Coronary artery (tissue), 2 donors: Measurements from ENCODE around the gene ADGRD1.

Experiments used
- DNase-seq: peaks from one replicate; pipeline ENCODE4 v3.0.0-alpha.2; 2017; ENCODE audit warnings: low spot score
- H3K27ac ChIP-seq, 2 donors: fragments of 200-600 bp; sonication (generic); one replicate each; pipeline ENCODE4 v1.5.1; 2016 to 2019
- H3K4me3 ChIP-seq: fragments of 200-600 bp; sonication (generic); 2 replicates; pipeline ENCODE4 v1.5.1; 2016; ENCODE audit warnings: mild to moderate bottlenecking, moderate library complexity
- CTCF ChIP-seq: fragments of 200-600 bp; sonication (generic); IDR thresholded peaks from one replicate; pipeline ENCODE4 v1.5.1; 2019; ENCODE audit warnings: antibody characterized with exemption

Gene ADGRD1

GRCh38 chr12:131146173-131146675, 192.5 kb downstream of the ADGRD1 start:
- Histone ChIP-seq H3K4me3 (no peak overlapping the region), H3K27ac (no peak overlapping the region)
- DNase-seq, result no peak
- no peak for TF ChIP-seq CTCF

DNA sequence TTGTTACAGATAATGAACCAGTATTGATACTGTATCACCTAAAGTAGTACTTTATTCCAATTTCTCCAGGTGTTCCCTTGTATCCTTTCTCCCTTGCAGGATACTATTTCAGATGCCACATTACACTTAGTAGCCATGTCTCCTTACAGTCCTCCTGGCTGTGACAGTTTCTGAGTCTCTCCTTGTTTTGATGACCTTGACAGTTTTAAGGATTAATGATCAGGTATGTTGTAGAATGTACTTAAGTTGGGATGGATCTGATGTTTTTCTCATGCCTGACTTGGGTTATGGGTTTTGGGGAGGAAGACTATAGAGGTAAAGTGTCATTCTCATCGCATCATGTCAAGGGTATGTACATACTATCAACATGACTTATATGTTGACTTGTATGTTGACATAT, 193.6 kb downstream of the ADGRD1 start:
- TF ChIP-seq CTCF, result no peak
- H3K27ac ChIP-seq, result no peak overlapping the region
- H3K4me3 ChIP-seq, result no peak overlapping the region
- DNase-seq, result no peak

- no peak overlapping the region for H3K27ac ChIP-seq
- no peak overlapping the region for H3K4me3 ChIP-seq
- DNase-seq, result no peak
- no peak for TF ChIP-seq CTCF
These were observed 194.2 kb downstream of the ADGRD1 start for GRCh38 chr12:131147894-131148293.

DNA sequence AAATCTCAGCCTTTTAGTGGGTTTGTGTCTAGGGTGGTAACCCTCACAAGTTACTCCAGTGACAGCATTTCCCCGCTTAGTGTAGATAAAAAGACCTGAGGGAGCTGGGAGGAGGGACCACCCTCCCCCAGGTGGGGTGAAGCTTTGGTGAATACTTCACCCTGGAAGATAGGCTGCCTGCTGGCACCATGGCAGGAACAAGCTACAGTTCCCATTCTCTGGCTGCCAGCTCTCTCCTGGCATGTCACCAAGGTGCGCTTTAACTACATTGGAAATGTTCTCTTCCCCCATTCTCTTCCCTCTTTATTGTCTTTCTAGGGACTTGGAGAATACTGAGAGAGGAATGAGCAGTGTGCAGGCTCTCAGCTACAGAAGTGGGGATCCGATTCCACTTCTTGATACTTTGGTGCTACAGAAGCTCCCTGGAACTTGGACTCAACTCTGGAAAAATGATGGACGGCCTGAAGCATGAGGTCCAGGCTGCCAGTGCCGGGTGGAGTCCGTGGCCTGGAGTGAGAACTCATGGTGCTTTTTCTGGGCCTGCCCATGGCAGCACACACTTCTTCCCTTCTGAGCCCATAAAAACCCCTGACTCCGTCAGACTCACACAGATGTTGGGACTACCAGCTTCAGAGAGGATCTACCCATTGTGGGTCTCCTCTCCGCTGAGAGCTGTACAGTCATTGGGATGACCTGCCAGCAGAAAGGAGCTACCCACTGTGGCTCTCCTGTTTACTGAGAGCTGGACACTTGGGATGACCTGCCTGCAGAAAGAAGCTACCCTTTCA, 198.0 kb downstream of the ADGRD1 start:
- H3K4me3 ChIP-seq, result no peak overlapping the region
- H3K27ac ChIP-seq, result no peak overlapping the region
- TF ChIP-seq CTCF, result no peak
- no peak for DNase-seq

GRCh38 chr12:131152587-131152986, 198.9 kb downstream of the ADGRD1 start:
- no peak for TF ChIP-seq CTCF
- Histone ChIP-seq H3K4me3 (no peak overlapping the region), H3K27ac (no peak overlapping the region)
- no peak for DNase-seq

- Histone ChIP-seq H3K4me3 (no peak overlapping the region), H3K27ac (no peak overlapping the region)
- no peak for DNase-seq
- TF ChIP-seq CTCF, result no peak
These were observed 199.3 kb downstream of the ADGRD1 start for GRCh38 chr12:131153016-131153415.

- TF ChIP-seq CTCF, result no peak
These were observed 200.2 kb downstream of the ADGRD1 start for GRCh38 chr12:131153956-131154355.

More at GRCh38 chr12:131153956-131154355, 200.2 kb downstream of the ADGRD1 start:
- no peak for DNase-seq
- Histone ChIP-seq H3K4me3 (no peak overlapping the region), H3K27ac (no peak overlapping the region)
